Subcutaneous adipose tissue (tissue), 4 donors: ENCODE data around the gene FLAD1. TPM values are rescaled to one million over a fixed set of nuclear protein-coding genes. Genes with fewer than 3 reads are reported as not detected.

Experiments used
- total RNA-seq, 4 donors: library from RNA; depleted of rRNA; stranded (reverse); fragments of >200 nt; gene quantifications; one replicate each; pipeline ENCODE4 v1.1.0, GENCODE V29; 2016
- TF ChIP-seq, protein P1 (sequence below): fragments of 450-650 bp; IDR thresholded peaks from one replicate; pipeline ENCODE4 v1.5.1; 2016; ENCODE audit warnings: low read depth, mild to moderate bottlenecking, control low read depth, antibody characterized with exemption, moderate library complexity

The FLAD1 gene
- total RNA-seq, 4 donors from 2014 or later = 23.5 to 25.9 (median 24.7) TPM

DNA sequence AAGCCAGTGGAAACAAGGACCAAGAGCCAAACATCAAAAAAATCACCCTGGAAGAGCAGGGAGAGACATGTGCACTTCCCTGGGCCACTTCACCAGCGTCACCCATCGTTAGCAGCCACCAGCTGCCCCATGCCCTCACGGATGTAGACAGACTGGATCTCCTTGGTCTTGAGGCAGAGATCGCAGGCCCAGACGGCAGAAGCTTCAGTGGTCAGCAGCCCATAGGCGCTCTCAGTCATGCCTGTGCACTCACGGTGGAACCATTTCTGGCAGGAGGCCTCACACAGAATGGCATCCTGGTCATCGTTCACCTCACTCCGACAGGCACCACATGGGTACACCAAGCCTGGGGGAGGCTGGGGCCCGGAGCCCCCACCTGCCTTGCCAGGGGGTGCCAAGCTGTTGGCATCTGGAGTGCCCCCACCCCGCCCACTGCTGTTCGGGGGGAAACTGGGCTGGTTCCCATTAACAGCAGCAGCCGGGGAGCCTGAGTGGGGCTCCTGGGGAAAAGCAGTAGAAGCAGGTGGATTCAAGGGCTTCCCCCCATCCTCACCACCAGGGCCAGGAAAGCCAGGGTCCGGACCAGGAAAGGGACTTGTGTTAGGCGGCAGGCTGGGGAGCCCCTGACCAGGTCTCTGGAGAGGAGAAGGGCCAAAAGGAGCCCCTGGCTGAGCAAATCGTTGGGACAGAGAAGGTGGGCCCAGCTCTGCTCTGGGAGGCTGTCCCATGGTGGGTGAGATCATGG is 24.3 kb upstream of the FLAD1 start:
- TF ChIP-seq, protein P1, sequence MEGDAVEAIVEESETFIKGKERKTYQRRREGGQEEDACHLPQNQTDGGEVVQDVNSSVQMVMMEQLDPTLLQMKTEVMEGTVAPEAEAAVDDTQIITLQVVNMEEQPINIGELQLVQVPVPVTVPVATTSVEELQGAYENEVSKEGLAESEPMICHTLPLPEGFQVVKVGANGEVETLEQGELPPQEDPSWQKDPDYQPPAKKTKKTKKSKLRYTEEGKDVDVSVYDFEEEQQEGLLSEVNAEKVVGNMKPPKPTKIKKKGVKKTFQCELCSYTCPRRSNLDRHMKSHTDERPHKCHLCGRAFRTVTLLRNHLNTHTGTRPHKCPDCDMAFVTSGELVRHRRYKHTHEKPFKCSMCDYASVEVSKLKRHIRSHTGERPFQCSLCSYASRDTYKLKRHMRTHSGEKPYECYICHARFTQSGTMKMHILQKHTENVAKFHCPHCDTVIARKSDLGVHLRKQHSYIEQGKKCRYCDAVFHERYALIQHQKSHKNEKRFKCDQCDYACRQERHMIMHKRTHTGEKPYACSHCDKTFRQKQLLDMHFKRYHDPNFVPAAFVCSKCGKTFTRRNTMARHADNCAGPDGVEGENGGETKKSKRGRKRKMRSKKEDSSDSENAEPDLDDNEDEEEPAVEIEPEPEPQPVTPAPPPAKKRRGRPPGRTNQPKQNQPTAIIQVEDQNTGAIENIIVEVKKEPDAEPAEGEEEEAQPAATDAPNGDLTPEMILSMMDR = no peak

DNA sequence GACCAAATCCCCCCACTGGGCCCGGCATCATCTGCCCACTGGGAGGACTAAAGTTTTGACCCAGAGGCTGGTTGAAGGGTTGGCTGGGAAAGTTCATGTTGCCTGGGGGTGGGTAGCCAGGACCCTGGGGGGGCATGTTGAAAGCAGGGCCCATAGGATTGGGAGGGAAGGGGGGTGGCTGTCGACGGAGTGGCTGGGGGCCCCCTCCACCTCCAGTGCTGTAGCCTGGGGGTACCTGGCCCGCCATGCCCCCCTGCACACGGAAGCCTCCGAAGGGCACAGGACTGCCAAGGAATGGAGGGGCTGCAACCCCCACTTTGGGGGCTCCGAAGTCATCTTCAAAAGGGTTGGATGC is 23.7 kb upstream of the FLAD1 start:
- TF ChIP-seq, protein P1 = no peak

DNA sequence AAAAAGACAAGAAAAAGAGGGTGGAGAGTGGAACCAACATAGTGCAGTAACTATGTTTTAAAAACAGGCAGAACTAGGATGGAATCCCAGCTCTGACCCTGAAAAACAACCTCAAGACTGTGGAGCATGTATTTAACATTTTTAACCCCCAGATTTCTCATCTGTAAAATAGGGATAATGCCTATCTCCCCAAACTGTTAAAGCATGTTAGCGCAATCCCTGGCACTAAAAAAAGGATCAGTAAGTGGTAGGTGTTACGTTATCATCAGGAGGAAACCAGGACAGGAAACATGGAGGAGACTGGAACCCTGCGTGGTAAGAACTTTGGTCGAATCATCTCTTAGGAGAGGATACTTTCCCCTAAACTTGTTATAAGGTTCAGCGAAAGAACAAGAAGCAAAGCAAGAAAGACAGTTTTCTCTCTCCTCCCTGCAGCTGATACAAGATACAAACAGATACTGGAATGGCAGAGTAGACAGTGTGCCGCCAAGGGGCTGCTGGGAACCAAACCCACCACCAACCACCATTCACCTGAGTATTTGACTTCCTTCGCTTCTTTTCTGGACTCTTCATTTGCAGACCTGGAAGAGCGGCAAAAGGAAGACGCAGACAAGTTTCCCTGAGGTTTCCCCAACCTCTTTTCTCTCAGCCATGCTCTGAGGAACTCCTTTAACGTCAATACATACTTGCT is 22.6 kb upstream of the FLAD1 start:
- TF ChIP-seq, protein P1 = no peak

DNA sequence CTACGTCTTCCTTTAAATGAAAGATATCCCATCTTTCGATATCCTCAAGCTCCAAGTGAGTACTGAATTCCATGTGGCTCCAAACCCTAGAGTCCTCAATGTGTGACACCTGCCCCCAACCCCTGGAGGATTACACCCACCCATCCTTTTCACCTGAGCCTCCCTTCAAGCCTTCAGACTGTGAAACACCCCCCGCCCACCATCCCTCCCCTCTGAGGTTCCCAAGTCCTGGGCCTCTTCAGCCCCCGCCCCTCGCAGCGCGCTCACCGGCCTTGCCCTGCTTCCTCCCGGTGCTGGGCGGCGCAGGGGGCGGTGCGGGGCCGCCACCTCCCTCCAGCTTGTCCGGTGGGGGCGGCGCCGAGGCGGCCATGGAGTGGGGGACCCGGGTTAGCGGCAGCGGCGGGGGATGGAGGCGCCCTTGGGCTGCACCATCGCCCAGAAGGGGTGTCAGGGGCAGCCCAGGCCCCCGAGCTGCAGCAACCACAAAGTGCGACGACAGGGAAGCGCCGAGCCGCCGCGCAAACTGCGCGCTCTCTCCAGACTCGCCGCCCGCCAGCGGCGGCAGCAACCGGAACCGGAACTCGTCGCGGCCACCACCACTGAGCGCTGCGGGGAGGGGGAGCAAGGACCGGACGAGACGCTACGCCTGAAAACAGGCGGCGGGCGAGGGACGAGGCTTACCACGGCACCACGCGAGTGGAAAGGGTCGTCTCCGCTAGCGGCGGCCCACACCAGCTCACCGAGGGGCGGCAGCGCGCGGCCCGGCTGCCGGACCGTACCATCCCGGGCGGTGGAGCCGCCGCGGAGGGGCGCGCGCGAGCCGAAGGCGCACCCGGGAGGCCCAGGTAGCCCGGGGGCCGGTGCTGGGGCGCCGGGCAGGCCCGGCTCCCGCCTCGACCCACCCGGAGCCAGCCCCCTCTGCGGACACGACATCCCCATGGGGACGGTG is 21.7 kb upstream of the FLAD1 start, which contains the start of gene PYGO2:
Gene PYGO2 (minus strand): TSS at position 576 of the 949 bp plus-strand sequence. CDS start 206 bp downstream, at position 370.
- TF ChIP-seq, protein P1 = no peak

DNA sequence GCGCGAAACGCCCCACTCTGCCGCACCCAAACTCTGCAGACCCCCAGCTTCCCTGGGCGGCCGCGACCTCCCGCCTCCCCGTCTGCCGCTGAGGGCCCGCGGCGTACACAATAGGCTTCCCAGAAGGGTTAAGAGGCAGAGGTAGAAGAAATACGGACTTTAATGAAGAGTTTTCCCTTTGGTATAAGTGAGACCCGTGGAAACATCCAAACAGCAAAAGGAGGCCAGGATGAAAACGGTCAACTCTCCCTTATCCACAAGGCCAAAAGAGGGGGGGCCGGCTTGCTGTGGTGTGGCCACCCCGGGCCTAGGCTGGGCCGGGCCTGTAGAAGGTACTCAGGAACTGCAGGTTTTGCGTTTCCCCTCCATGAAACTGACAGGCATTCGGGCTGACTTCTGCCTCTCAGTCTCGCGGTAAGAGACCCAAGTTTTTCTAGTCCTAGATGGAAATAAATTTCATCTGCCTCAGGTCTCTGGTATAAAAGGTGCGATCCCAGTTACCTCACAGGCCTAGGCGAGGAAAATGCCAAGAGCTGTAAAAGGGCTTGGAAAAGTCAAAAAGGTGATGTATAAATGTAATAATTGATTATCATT is 20.9 kb upstream of the FLAD1 start:
- TF ChIP-seq, protein P1 = no peak

DNA sequence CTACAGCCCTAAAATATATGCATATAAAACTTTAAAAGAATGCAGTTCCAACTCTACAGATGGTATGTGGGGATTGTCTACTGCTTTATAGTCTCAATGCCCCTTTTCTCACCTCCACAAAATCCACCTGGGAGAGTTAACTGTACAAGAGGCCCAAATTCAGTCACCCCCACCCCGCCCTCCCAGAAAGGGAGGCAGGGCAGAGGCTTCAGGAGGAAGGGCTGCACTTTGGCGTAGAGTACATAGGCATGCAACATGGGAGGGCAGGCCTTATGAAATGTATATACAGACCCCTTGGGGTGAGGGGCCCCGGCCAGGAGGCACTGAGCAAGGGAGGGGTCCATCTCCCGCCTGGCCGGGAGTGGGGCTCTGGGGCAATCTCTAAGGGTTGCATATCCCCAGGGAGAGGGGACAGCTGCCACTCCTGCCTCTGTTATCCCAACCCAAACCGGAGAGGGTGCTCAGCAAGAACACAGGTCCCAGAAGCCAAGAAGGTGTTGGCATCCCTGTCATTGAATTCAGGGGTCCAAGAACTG is 20.3 kb upstream of the FLAD1 start:
- TF ChIP-seq, protein P1 = no peak
